HG03064 (cell line): ENCODE results near the gene PSAP.
"Not testable (repeated sequence)": the region's sequence is repeated elsewhere in the genome, so short reads cannot be mapped to it uniquely, and the experiment has no call there.

Experiments used
- ATAC-seq: cut with Tn5 transposase; IDR thresholded peaks from one replicate; pipeline ENCODE4 v1.9.1; 2021; ENCODE audit warnings: low read depth; ENCODE audit not compliant: unreplicated experiment

PSAP gene

DNA sequence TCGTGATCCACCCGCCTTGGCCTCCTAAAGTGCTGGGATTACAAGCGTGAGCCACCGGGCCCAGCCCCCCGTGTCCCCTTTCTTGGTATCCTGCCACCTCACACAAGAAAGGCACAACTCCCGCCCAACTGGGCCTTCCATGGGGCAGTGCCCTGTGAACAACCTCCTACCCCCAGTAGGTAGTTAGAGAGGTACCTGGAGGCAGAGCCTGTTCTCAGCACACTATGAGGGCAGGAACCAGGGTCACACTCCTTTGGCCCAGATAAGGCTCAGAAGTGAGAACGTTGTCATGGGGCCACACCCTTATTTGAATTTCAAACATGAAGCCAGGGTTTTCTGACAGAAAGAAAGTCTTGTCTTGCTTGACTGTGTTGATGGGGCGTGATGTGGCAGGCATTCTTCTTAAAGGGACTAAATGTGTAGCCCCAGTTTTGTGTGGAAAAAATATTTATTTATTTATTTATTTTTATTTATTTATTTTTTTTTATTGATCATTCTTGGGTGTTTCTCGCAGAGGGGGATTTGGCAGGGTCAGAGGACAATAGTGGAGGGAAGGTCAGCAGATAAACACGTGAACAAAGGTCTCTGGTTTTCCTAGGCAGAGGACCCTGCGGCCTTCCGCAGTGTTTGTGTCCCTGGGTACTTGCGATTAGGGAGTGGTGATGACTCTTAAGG lies 23.8 kb upstream of the PSAP start:
- ATAC-seq = not testable (repeated sequence)

DNA sequence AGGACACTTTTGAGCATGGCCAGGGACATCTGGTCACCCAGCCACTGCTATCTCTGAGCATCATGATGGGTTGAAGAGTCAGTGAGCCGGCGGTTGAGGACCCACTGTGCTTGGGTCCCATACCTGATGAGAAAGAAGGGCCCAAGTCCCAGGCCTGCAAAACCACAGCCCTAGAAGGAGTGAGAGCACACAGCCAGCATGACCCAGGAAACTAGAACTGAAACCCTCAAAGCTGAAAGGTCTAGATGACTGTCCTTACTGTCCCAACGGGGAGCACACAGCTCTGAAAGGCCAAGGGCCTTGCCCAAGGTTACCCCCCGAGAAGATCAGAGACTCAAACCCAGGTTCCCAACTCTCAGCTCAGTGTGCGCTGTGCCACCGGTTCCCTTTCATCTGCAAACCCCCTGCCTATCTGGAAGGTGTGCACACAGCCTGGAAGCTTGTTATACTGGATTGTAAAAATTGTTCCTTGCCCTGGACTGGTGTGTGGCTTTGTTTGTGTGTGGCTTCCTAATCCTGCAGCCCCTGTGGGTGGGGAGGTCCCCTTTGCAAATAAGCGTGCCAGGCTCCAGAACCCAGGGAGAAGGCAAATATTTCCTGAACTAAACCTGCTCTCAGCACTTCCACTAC lies 22.6 kb upstream of the PSAP start:
- ATAC-seq = peak; percentile 86

DNA sequence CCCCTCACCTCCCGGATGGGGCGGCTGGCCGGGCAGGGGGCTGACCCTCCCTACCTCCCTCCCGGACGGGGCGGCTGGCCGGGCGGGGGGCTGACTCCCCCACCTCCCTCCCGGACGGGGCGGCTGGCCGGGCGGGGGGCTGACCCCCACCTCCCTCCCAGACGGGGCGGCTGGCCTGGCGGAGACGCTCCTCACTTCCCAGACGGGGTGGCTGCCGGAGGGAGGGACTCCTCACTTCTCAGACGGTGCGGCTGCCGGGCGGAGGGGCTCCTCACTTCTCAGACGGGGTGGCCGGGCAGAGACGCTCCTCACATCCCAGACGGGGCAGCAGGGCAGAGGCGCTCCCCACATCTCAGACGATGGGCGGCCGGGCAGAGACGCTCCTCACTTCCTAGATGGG lies 18.6 kb upstream of the PSAP start:
- ATAC-seq = not testable (repeated sequence)

DNA sequence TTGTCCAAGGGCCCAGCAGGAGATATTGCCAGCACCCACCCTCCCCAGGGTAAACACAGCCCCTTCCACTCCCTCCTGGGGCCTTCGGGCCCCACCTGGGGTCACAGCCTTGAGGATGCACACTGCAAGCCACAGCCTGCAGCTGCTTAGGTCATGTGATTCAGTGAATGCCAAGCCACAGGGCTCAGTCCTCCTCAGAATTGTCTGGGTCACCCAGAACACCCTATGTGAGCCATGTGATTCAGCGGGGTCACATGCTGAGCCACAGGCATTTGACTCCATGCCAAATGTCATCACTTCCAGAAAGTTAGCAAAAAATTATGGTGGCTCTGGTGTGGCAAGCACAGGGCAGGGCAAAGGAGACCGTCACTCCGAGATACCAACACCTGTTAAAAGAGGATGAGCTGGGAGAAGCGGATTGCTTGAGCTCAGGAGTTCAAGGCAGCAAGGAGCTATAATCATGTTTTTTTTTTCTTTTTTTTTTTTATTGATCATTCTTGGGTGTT lies 17.2 kb upstream of the PSAP start:
- no peak for ATAC-seq

DNA sequence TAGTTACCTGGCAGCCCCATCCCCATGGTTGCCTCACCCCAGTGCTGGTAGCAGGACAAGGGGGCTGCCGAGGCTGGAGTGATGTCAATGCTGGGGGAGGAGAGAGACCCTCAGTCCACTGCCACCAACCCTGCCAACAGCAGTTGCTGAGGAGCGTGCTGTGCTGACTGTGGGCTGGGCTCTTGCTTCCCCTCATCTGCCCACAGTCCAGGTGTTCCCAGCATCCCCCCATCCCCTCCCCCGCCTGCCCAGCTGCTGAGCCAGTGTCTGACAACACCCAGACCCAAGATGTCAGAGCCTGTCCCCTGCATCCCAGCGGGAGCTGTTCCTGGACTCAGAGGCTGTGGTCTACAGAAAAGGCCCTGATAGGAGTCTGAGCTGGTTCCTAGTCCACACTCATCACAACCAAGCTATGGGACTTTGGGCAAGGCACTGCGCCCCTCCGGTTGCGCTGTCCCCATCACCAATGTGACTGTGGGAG lies 14.6 kb upstream of the PSAP start:
- no peak for ATAC-seq

DNA sequence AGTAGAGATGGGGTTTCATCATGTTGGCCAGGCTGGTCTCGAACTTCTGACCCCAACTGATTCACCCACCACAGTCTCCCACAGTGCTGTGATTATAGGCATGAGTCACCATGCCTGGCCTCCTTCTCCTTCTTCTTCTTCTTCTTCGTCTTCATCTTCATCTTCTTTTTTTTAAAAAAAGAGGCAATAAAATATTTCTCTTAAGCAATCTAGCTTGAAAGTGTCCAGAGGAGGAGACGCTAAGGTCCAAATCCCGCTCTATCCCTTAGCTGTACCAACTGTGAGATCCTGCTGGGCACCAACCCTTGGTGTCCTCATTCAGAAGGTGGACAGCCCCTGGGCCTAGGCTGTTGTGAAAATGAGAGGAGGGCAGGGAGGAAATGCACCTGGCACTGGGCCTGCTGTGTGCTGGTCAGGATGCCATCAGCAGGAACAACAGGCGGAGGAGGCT lies 13.9 kb upstream of the PSAP start:
- ATAC-seq = no peak

DNA sequence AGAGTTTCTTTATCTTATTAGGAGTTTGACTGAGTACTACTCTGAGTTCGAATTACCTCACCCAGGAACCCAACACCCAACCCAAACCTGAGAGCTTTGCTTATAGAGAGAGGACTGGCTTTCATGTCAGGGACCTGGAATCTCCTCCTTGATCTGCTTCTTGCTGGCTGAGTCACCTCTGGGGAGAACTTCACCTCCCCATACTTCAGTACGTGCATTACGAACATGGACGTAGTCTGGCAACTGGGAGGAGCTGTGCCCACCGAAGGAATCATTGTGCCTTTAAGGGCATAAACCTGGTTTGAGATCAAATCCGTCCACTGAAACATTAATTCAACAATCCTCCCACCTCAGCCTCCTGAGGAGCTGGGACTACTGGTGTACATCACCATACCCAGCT lies 12.2 kb upstream of the PSAP start:
- no peak for ATAC-seq

DNA sequence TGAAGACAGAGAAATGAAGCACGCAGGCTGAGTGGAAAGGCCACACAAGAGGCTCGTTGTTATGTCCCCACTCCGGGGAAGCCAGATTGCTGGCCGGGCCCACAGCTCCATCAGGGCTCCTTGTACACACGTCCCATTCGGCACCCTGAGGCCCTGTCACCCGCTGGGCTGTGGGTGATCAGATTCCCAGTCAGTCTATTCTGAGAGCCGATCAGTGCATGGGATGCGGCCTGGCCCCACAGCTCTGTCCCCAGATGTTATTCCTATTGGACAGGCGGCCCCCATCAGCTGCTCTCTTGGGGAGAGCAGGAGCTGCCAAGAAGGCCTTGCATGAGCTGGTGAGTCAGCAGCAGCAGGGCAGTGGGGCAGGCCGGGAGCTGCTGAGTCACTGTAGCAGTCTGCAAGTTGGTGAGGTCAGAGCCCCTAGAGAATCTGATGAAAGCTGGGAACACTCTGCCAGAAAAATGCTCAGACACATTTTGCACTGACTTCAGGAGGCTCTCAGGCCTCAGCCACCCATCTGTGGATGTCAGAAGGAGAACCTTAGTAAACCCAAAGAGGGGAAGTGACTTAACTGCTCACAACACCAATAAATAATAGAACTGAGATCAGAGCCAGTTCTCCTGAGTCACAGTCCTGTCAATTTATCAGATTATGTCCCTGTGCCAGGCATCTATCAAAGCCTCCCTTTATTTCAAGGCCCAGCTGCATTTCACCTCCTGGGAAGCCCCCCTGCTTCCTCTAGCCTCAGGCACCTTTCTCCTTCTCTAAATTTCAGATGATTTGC lies 9.4 kb upstream of the PSAP start:
- ATAC-seq = peak; percentile 62

DNA sequence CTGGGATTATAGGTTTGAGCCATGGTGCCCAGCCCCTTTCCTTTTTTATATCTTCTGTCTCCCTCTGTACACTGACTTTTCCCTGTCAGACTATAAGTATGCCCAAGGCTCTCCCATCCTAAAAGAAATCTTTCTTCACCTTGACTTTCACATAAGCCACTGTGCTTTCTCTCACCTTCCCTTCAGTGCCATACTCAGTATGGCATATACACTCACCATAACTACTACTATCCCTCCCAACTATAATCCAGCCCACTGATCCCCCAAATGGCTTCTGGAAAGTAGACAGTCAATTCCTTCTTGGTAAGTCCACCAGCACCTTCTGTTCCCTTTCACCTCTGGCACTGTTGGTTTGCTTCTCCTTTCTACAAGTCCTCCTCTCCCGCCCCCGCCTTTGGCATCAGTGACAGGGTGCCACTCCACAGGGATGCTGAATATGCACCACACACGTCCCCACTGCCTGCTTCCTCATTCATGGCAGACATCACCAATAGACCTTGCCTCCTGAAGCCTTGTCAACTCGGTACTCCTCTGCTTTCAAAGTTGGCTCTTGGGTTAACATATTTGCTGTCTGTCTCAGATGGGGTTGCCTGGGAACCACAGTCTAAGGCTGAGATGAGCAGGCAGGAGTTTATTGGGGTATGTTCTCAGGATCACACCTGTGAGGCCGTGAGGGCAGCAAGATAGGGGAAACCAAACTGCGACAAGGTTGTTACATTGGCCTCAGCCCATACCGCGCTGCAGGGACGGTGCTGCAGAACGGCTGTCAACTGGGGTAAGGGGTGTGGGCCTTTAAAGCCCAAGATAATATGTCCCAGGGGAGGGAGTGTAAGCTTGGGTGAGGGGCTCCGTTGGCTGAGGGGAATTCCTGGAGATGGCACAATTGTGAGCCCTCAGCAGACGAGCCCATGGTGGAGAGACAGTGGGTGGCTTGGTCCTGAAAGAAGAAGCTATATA lies 7.2 kb upstream of the PSAP start:
- ATAC-seq = no peak

DNA sequence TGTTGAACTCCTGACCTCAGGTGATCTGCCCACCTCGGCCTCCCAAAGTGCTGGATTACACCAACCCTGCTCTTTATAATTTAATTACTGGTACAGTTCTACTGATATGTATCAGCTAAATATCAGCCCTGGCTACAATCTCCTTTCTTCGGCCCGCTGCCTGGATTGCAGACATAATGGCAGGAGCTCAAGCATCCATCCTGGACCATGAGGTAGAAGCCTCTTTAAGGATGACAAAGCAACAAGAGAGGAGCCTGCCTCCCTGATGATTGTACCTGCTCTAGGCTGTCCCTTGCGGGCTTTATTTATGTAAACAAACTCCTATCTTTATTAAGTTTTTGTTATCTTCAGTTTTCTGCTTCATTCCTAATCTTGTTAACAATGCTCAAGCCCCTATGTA lies 5.6 kb upstream of the PSAP start:
- no peak for ATAC-seq

DNA sequence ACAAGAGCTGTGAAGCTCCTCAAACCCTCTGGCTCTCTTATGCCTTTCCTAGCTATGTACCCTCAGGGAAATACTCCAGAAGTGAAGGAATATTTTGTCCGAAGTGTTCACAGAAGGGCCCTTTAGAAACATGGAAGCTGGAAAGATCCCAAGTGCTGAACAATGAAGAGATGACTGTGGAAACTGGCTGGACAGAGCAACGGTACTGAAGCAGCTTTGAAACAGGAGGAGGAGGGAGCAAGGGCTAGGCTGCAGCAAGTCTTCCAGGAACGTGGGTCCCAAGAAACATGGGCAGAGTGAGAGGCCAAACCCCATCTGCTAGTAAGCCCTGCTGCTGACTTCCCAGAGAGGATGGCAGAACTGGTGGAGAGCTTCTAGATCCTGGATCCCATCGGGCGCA lies 3.0 kb upstream of the PSAP start:
- no peak for ATAC-seq

DNA sequence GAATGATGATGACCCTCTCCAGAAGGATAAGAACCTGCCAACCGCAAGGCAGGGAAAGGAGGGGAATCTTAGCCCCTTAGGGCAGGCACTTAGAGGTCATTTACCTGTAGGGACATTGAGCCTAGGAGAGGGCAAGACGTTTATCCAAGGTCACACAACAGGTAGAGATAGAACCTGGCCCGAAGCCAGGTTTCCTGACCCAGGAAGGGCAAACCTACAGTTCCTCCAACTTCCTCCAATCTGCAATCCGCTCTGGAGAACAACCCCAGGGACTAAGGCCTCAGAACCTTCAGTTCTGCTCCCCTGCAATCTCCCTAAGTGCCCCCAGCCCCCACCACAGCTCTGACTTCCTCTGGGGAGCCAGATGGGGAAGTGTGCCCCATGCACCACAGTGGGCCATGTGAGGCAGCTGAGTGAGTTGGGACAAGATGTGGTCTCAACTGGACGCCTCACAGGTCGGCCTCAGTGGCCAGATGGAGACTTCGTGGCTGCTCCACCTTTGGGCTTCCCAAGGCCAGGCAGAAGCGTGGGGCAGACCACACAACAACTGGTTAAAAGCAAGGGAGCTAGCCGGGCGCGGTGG lies 1.4 kb upstream of the PSAP start:
- no peak for ATAC-seq

DNA sequence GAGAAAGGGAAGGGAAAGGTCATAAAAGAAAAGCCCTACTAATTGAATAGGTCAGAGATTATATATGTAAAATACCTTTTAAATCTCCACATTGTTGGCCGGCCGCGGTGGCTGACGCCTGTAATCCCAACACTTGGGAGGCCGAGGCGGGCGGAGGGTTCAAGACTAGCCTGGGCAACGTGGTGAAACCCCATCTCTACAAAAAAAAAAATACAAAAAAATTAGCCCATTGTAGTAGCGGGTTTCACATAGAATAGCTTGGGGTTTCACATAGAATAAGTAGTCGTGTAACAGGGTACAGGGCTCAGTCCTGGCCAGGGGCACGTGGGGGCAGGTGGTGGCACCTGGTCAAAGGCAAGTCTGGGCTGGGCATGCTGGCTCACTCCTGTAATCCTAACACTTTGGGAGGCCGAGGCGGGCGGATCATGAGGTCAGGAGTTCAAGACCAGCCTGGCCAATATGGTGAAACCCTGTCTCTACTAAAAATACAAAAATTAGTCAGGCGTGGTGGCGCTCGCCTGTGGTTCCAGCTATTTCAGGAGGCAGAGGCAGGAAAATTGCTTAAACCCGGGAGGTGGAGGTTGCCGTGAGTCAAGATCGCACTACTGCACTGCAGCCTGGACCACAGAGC lies 529 bp upstream of the PSAP start:
- peak; percentile 8 for ATAC-seq

DNA sequence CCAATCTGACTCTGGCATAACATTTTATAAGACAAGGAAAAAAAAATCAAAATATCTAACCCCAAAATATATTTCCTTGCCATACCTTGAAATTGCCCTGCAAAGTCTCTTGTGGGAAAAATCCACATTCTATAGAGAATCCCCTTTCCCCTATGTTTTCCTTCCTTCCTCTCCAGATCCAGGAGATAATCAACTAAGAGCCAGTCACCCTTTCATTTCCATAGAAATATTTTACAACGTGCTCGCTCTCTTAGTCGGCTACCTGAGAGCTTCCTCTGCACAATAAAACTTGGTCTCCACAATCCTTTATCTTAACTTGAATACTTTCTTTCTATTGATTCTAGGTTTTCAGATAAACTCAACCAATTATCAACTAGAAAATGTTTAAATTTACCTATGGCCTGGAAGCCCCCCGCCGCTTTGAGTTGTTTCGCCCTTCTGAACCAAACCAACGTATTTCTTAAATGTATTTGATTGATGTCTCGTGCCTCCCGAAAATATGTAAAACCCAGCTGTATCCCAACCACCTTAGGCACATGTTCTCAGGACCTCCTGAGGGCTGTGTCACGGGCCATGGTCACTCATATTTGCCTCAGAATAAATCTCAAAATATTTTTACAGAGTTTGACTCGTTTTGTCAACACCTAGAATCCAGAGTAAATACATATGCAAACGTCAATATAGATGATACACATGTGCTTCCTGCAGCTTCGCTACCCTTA lies 869 bp downstream of the PSAP start:
- ATAC-seq = no peak

DNA sequence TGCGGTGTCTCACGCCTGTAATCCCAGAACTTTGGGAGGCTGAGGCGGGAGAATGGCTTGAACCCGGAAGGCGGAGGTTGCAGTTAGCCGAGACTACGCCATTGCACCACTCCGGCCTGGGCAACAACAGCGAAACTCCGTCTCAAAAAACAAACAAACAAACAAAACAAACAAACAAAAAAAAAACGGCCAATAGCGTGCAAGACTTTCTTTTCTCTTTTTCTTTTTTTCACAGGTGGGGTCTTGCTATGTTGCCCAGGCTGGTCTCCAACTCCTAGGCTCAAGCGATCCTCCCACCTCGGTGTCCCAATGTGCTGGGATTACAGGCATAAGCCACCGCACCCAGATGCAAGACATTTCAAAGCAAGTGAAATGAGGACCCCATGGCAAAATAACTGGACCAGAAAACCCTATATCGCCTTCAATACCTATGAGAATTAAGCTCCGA lies 1.6 kb downstream of the PSAP start:
- no peak for ATAC-seq

DNA sequence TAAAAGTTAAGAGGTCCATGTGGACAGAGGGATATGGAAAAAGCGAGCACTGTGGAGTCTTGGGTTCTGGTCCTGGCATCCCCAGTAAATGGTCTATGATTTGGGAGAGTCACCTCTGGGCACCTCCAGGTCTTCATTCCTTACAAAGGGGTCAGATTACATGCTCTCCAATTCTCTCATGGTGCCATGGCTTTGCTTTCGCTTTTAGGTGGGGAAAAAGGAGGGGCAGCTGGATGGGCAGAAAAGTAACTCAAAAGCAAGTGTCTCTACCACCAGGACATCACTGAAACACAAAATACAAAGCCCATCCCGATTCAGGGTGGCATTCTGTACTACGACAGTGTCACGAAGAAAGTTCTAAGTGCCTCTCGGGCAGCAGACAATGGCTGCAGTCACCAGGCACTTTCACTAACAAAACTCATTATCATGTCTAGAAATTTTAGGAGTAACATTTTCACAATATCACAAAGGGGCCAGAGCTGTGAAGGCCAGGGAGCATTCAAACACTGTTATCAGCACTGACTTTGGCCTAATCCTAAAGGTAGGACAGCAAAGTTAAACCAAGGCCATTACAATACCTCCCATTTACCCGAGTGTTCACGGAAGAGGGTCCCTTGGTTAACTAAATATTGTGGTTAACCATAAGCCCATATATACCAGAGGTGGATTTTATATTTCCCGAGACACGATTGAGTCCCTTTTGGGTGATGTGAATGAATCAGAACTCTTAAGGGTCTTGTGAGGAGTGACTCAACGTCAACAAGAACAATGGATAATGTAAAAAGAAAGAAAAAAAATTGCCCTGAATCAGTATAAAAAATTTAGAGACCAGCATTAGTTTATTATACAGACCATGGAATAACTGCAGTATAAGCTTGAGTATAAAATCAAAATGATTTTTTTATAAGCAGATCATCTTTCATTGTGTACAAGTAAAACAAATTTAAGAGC lies 2.5 kb downstream of the PSAP start:
- no peak for ATAC-seq

DNA sequence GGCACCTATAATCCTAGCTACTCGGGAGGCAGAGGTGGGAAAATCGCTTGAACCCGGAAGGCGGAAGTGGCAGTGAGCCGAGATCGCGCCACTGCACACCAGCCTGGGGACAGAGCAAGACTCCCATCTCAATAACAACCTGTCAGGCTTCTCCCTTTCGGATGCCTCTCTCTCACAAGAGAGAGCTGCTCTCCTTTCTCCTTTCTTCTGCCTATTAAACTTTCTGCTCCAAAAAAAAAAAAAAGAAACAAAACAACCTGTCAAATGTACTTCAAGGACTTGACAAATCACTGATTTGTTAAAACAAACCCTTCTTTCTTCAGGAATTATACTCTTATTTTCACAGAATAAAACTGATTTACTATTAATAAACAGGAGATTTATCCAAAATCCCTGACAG lies 3.6 kb downstream of the PSAP start:
- no peak for ATAC-seq

DNA sequence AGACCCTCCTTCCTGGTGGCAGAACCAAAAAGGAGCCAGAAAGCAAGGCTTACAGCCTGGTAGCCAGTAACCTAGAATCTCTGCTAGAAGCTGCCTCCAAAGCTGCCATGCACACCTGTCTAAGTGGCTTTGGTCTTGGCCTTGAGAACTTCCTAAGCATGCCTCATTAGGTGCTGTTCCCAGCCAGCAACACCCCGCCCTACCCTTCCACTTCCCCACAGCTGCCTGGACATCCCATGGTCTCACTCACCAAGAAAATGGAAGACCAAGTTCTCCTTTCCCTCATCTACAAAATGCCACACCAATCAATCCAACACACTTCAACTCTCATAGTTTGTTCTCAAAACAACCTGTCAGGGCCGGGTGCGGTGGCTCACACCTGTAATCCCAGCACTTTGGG lies 4.2 kb downstream of the PSAP start:
- no peak for ATAC-seq
